Measurements from ENCODE around the gene M1AP.

DNA sequence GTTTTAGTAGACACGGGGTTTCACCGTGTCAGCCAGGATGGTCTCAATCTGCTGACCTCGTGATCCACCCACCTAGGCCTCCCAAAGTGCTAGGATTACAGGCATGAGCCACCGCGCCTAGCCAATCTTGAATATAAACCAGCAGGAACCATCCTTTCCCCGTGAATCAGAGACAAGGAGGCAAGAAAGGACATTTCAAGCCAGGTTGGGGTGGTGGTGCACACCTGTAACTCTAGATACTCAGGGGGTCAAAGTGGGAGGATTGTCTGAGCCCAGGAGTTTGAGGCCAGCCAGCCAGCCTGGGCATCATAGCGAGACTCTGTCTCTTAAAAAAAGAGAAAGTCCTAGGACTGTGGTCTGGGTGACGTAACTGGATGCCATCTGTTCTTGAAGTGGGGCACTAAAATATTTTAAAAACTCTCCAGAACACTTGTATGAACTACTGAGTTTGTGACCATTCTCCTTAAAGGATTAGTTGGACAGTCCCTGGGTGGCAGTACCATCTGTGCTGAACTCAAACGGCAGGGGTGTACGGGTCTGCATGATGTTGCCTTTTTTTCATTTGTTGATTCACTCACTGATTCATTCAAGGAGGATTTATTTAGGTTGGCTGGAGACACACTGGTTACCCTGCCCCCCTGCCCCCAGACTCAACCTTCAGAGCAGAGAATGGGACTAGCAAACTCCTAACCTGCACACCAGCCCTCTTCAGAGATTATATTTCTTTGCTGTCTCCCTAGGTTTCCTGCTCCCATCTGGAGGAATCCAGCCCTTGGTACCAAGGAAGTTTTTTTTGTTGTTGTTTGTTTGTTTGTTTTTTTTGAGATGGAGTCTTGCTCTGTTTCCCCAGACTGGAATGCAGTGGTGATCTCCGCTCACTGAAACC, 136.8 kb downstream of the M1AP start:
- TF ChIP-seq POLR2A (IDR thresholded peaks at IDR 0.05; ENCODE audit: low read depth, low read length): no peak
- no peak for TF ChIP-seq POLR2AphosphoS5 (IDR thresholded peaks at IDR 0.05; ENCODE audit: low read depth, low read length)
- TF ChIP-seq PAX5 (IDR thresholded peaks at IDR 0.05; ENCODE audit: insufficient read depth, low read length, severe bottlenecking): no peak
- TF ChIP-seq SPI1 (IDR thresholded peaks at IDR 0.05; ENCODE audit: low read depth, low read length): no peak
- TF ChIP-seq TAF1 (IDR thresholded peaks at IDR 0.05; ENCODE audit: low read depth, low read length): no peak
- TF ChIP-seq POU2F2 (IDR thresholded peaks at IDR 0.05; ENCODE audit: low read depth, low read length): no peak

All from GM12891 (cell line).